ENCODE measurements around the gene MINDY3. TPM values are rescaled to one million over a fixed set of nuclear protein-coding genes. Genes with fewer than 3 reads are reported as not detected.

Gene MINDY3
- total RNA-seq, 1 experiment from 2014 or later = 14.9 TPM

- no peak overlapping the region for H2BK20ac ChIP-seq (ENCODE audit: low read depth, low read length, poor library complexity, severe bottlenecking)
- Mint-ChIP-seq H3K27me3 (ENCODE audit: low read depth) (peaks cover 16% of the 10 kb centered on the region), H3K4me3 (no peak overlapping the region), H3K27ac (no peak overlapping the region), H3K9me3 (peaks cover 2 to 9% of the 10 kb centered on the region in 2 experiments; a peak in 2 of 5 replicates), H3K36me3 (ENCODE audit: insufficient read depth in 1 of 3, low read depth in 3 of 3) (peaks cover 2 to 9% (median 3%) of the 10 kb centered on the region in 3 experiments; a peak in 6 of 7 replicates), H3K4me1 (peaks cover 9 to 11% of the 10 kb centered on the region in 2 experiments)
- H3K4ac ChIP-seq (ENCODE audit: low read depth, low read length) = no peak overlapping the region
- H3K9ac ChIP-seq (ENCODE audit: extremely low read depth, insufficient read length, low read length) = no peak overlapping the region
- H4K8ac ChIP-seq (replicated peaks; ENCODE audit: insufficient read length, low read depth, low read length) = no peak overlapping the region
- no peak overlapping the region for H2BK15ac ChIP-seq (ENCODE audit: low read depth, low read length)
- H4K20me1 ChIP-seq (ENCODE audit: control insufficient read depth, insufficient read depth, insufficient read length) = no peaks in the 10 kb centered on the region
- no CpG with 5 or more reads among the region's 2 CpGs for WGBS (ENCODE audit: extremely low coverage, insufficient read length, low lambda C conversion rate)
- H2BK5ac ChIP-seq (ENCODE audit: insufficient read length, low read length) = no peak overlapping the region
- no peak for DNase-seq
- H3K14ac ChIP-seq (ENCODE audit: insufficient read depth, low read length) = no peak overlapping the region
- no peak overlapping the region for H3K4me2 ChIP-seq (ENCODE audit: insufficient read depth, insufficient read length, low read length)
- no peak overlapping the region for H4K91ac ChIP-seq (ENCODE audit: insufficient read length, low read depth, low read length)
- H3K27ac ChIP-seq (ENCODE audit: insufficient read length, low read depth, low read length) = no peak overlapping the region
- H2BK120ac ChIP-seq (ENCODE audit: low read depth, low read length, poor library complexity, severe bottlenecking) = no peak overlapping the region
- no peak overlapping the region for H4K5ac ChIP-seq (ENCODE audit: insufficient read length, low read depth, low read length)
- no peak overlapping the region for H2AK5ac ChIP-seq (ENCODE audit: insufficient read length, low read length)
- H3K18ac ChIP-seq (ENCODE audit: insufficient read length, low read depth, low read length) = no peak overlapping the region
- H2BK12ac ChIP-seq (ENCODE audit: insufficient read length, low read depth, low read length) = no peak overlapping the region
- no peaks in the 10 kb centered on the region for H3K4me1 ChIP-seq (ENCODE audit: insufficient read depth, low read length)
- peaks cover 3% of the 10 kb centered on the region for H3K23me2 ChIP-seq (ENCODE audit: insufficient read length, low read depth, low read length, poor library complexity, severe bottlenecking)
- no peak for TF ChIP-seq CTCF (conservative IDR thresholded peaks at IDR 0.05)
- no peaks in the 10 kb centered on the region for H3K79me2 ChIP-seq (ENCODE audit: insufficient read depth, low read length)
- H3K9me3 ChIP-seq (ENCODE audit: control insufficient read depth, low read depth, low read length) = no peaks in the 10 kb centered on the region
- no peak overlapping the region for H2AFZ ChIP-seq (ENCODE audit: low read length)
- H3K79me1 ChIP-seq (ENCODE audit: insufficient read depth, low read depth, low read length, poor library complexity, severe bottlenecking) = no peaks in the 10 kb centered on the region
- no peaks in the 10 kb centered on the region for H3K27me3 ChIP-seq (ENCODE audit: insufficient read depth, low read length)
- H3K23ac ChIP-seq (ENCODE audit: insufficient read length, low read depth, low read length) = no peak overlapping the region
- H3K56ac ChIP-seq (ENCODE audit: insufficient read length, low read depth, low read length) = no peak overlapping the region
- H3T11ph ChIP-seq (ENCODE audit: low read length) = no peak overlapping the region
Observed at GRCh38 chr10:15857107-15857575, 3.2 kb downstream of the MINDY3 start.
